A549 (cell line): ENCODE measurements around the gene BCL3. TPM values are rescaled to one million over a fixed set of nuclear protein-coding genes. Genes with fewer than 3 reads are reported as not detected.

Experiments
- ATAC-seq, 2 experiments: fragments of 200-7000 bp in 1 of 2; fragments of >200 bp in 1 of 2; cut with Nextera tagmentation in 1 of 2; cut with Tn5 transposase in 1 of 2; 3 replicates each; pipeline versions ENCODE4 v1.8.0 to v1.9.1; 2018 to 2020; ENCODE audit warnings: mild to moderate bottlenecking in 1 of 2, moderate library complexity in 1 of 2
- CTCF ChIA-PET: fragments of 300-600 bp; sonication (Branson Sonifier 250); formaldehyde crosslinking; extraction: SDS; loops from one replicate; lab custom pipeline; 2021; ENCODE audit warnings: antibody characterized with exemption, inconsistent platforms; lab: Yijun Ruan, JAX
- POLR2A ChIA-PET: fragments of 350-600 bp; formaldehyde crosslinking; extraction: SDS; loops from one replicate; lab custom pipeline; 2021; ENCODE audit warnings: antibody characterized with exemption, inconsistent platforms; lab: Yijun Ruan, JAX
- DNase-seq, 2 experiments: peaks; one replicate each; pipeline versions ENCODE4 v3.0.0 to v3.0.0-alpha.2; 2011 to 2016; ENCODE audit warnings: low read depth in 1 of 2, low spot score in 1 of 2
- FAIRE-seq: peaks from 2 replicates; lab custom pipeline; 2011; peaks lifted over from hg19 to GRCh38; lab: Jason Lieb, UNC
- H3K27ac ChIP-seq, 2 experiments: fragments of >200 bp; sonication (Bioruptor Twin); formaldehyde crosslinking; 3 replicates each; pipeline ENCODE4 v1.5.1; 2016 to 2017
- H3K4me1 ChIP-seq: fragments of >200 bp; sonication (Bioruptor Twin); formaldehyde crosslinking; 3 replicates; pipeline ENCODE4 v1.6.1; 2016
- H3K4me2 ChIP-seq: fragments of >200 bp; sonication (Bioruptor Twin); formaldehyde crosslinking; 3 replicates; pipeline ENCODE4 v1.6.1; 2016
- H3K4me3 ChIP-seq: fragments of >200 bp; sonication (Bioruptor Twin); formaldehyde crosslinking; 3 replicates; pipeline ENCODE4 v1.5.1; 2016
- H3K9me3 ChIP-seq: fragments of >200 bp; sonication (Bioruptor Twin); formaldehyde crosslinking; 3 replicates; pipeline ENCODE4 v1.6.1; 2016
- BCL3 ChIP-seq: fragments of >200 bp; sonication (Bioruptor Twin); formaldehyde crosslinking; IDR thresholded peaks from 3 replicates; pipeline ENCODE4 v1.6.1; 2016
- BHLHE40 ChIP-seq: IDR thresholded peaks from 2 replicates; pipeline ENCODE4 v1.6.1; 2012; ENCODE audit warnings: low read depth, low read length, inconsistent platforms
- CHD2 ChIP-seq: fragments of 150-350 bp; IDR thresholded peaks from 2 replicates; pipeline ENCODE4 v1.6.1; 2014; ENCODE audit warnings: low read length; ENCODE audit not compliant: partially characterized antibody
- EHF ChIP-seq: fragments of 250-450 bp; sonication (Bioruptor Pico); IDR thresholded peaks from 2 replicates; pipeline ENCODE4 v1.5.0; 2020; ENCODE audit warnings: mild to moderate bottlenecking
- ESRRA ChIP-seq: fragments of 150-350 bp; IDR thresholded peaks from 2 replicates; pipeline ENCODE4 v1.6.1; 2014; ENCODE audit warnings: mild to moderate bottlenecking, low read length, borderline replicate concordance
- FOSB ChIP-seq: fragments of 250-450 bp; sonication (Bioruptor Pico); IDR thresholded peaks from 2 replicates; pipeline ENCODE4 v1.5.0; 2020; ENCODE audit warnings: mild to moderate bottlenecking, moderate library complexity
- FOXS1 ChIP-seq: fragments of 250-450 bp; sonication (Bioruptor Pico); IDR thresholded peaks from 2 replicates; pipeline ENCODE4 v1.5.0; 2020; ENCODE audit warnings: mild to moderate bottlenecking, moderate library complexity
- GATA3 ChIP-seq: IDR thresholded peaks from 2 replicates; pipeline ENCODE4 v1.6.1; 2012; ENCODE audit warnings: borderline replicate concordance
- HEYL ChIP-seq: fragments of 250-450 bp; sonication (Bioruptor Pico); IDR thresholded peaks from 2 replicates; pipeline ENCODE4 v1.8.0; 2021; ENCODE audit warnings: mild to moderate bottlenecking, moderate library complexity
- HOXB5 ChIP-seq: fragments of 250-450 bp; sonication (Bioruptor Pico); IDR thresholded peaks from 2 replicates; pipeline ENCODE4 v1.5.0; 2020; ENCODE audit warnings: mild to moderate bottlenecking, moderate library complexity
- KDM1A ChIP-seq: fragments of 200-600 bp; sonication (generic); IDR thresholded peaks from 2 replicates; pipeline ENCODE4 v1.6.1; 2016; ENCODE audit warnings: low read depth, mild to moderate bottlenecking
- MAX ChIP-seq: IDR thresholded peaks from 2 replicates; pipeline ENCODE4 v1.6.1; 2012
- MAZ ChIP-seq: fragments of 150-350 bp; IDR thresholded peaks from 2 replicates; pipeline ENCODE4 v1.6.1; 2014; ENCODE audit warnings: antibody characterized with exemption, low read depth, low read length, borderline replicate concordance
- RCOR1 ChIP-seq: fragments of 150-350 bp; IDR thresholded peaks from 2 replicates; pipeline ENCODE4 v1.6.1; 2014; ENCODE audit warnings: antibody characterized with exemption, low read length, low read depth
- REST ChIP-seq: fragments of 200-600 bp; sonication (generic); IDR thresholded peaks from 2 replicates; pipeline ENCODE4 v1.6.1; 2016; ENCODE audit warnings: antibody characterized with exemption, mild to moderate bottlenecking, moderate library complexity
- RFX5 ChIP-seq: fragments of 450-650 bp; IDR thresholded peaks from 2 replicates; pipeline ENCODE4 v1.7.1; 2014; ENCODE audit warnings: antibody characterized with exemption, mild to moderate bottlenecking, moderate library complexity
- SREBF2 ChIP-seq: fragments of 450-650 bp; IDR thresholded peaks from 2 replicates; pipeline ENCODE4 v1.6.1; 2014; ENCODE audit warnings: mild to moderate bottlenecking, moderate library complexity
- TFCP2L1 ChIP-seq: fragments of 250-450 bp; sonication (Bioruptor Pico); IDR thresholded peaks from 2 replicates; pipeline ENCODE4 v1.5.0; 2021; ENCODE audit warnings: mild to moderate bottlenecking
- USF2 ChIP-seq: fragments of 450-650 bp; IDR thresholded peaks from 2 replicates; pipeline ENCODE4 v1.6.1; 2014; ENCODE audit warnings: antibody characterized with exemption
- ZFP36 ChIP-seq: fragments of 450-650 bp; IDR thresholded peaks from 2 replicates; pipeline ENCODE4 v1.6.1; 2014; ENCODE audit warnings: borderline replicate concordance; ENCODE audit not compliant: partially characterized antibody
- ZNF302 ChIP-seq: fragments of 250-450 bp; sonication (Bioruptor Pico); IDR thresholded peaks from 2 replicates; pipeline ENCODE4 v1.9.0; 2021; ENCODE audit warnings: inconsistent platforms, mild to moderate bottlenecking, moderate library complexity
- WGBS: methylation state at CpG from one replicate; pipeline ENCODE4 v1.1.6; 2017; ENCODE audit errors: missing lambda C conversion rate; 5-methylcytosine and 5-hydroxymethylcytosine counted together
- polyA plus RNA-seq, 4 experiments: library from polyadenylated mRNA; depleted of rRNA in 3 of 4; stranded (reverse); fragments of >200 nt; fragmentation: RNase III in 1 of 4; extraction: RNeasy Plus Mini Kit Qiagen cat#74134 plus additional on column Dnase treatment in 1 of 4; gene quantifications; 2 replicates in 3 of 4; 3 replicates in 1 of 4; pipeline ENCODE4 v1.2.3, GENCODE V29; 2011 to 2017
- TF ChIP-seq, protein P1 (sequence below): fragments of >200 bp; sonication (Bioruptor Twin); formaldehyde crosslinking; IDR thresholded peaks from 3 replicates; pipeline ENCODE4 v1.5.1; 2016
- TF ChIP-seq, protein P2 (sequence below): IDR thresholded peaks from 2 replicates; pipeline ENCODE4 v1.6.1; 2012
- TF ChIP-seq, protein P3 (sequence below): IDR thresholded peaks from 2 replicates; pipeline ENCODE4 v1.6.1; 2012; ENCODE audit warnings: low read depth, borderline replicate concordance
- TF ChIP-seq, protein P4 (sequence below): fragments of 250-450 bp; sonication (Bioruptor Pico); IDR thresholded peaks from 2 replicates; pipeline ENCODE4 v1.5.0; 2021; ENCODE audit warnings: mild to moderate bottlenecking, moderate library complexity, borderline replicate concordance

Gene BCL3
- polyA plus RNA-seq, 2 of the 4 experiments (the other 2 are of a cell fraction) = 22.6 to 72.1 TPM

- TF ChIP-seq BHLHE40 (no peak), RFX5 (no peak), RCOR1 (no peak), FOSB (CRISPR knock-in tag) (no peak), HOXB5 (CRISPR knock-in tag) (no peak), BCL3 (no peak), GATA3 (peak; percentile 79; the same call in 1 of the 2 replicates), REST (no peak), ZNF302 (CRISPR knock-in tag) (no peak)
- TF ChIP-seq, protein P1, sequence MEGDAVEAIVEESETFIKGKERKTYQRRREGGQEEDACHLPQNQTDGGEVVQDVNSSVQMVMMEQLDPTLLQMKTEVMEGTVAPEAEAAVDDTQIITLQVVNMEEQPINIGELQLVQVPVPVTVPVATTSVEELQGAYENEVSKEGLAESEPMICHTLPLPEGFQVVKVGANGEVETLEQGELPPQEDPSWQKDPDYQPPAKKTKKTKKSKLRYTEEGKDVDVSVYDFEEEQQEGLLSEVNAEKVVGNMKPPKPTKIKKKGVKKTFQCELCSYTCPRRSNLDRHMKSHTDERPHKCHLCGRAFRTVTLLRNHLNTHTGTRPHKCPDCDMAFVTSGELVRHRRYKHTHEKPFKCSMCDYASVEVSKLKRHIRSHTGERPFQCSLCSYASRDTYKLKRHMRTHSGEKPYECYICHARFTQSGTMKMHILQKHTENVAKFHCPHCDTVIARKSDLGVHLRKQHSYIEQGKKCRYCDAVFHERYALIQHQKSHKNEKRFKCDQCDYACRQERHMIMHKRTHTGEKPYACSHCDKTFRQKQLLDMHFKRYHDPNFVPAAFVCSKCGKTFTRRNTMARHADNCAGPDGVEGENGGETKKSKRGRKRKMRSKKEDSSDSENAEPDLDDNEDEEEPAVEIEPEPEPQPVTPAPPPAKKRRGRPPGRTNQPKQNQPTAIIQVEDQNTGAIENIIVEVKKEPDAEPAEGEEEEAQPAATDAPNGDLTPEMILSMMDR = no peak
- TF ChIP-seq, all 56 proteins: peak for 7
These were observed 13.5 kb upstream of the BCL3 start (continued) for GRCh38 chr19:44735011-44735410.

DNA sequence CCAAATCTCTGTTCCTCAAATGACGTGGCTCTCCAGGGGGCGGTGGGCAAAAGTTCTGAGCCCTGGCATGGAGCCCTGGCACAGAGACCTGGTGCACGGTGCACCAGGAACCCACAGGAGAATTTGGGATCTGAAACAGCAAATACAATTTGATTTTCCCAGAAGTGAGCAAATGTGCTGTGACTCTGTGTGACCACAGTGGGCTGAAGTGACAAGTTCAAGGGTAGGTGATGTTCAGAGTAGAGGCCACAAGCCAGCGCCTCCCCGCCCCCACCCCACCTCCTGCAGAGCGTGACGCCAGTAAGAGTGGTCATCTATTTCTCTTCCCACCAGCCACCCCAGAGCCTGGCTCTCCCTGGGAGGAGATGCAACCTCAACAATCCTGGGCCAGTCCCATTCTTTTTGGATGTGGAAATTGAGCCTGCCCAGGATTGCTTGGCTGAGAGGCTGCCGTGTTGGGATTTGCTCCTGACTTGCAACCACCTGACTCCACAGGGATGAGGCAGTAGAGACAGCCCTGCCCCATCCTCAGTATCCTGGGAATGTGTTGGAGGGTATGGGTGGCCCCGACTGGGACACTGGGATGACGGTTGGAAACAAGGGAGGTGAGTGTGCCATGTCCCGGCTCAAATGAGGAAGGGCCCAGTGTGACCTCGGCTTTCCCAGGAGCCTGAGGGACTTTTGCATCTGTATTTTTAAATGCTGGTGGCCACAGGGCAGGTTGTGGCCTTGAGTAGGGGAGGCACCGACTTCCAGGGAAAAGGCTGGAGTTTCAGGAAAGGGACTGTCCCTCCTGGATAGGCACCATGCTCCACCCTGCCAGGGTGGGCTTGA is 11.1 kb upstream of the BCL3 start:
- H3K27ac ChIP-seq = peak overlapping the region; percentile 92 to 99
- peaks cover 78% of the 10 kb centered on the region for H3K4me1 ChIP-seq
- no peaks in the 10 kb centered on the region for H3K9me3 ChIP-seq
- H3K4me2 ChIP-seq = peak overlapping the region; percentile 89
- ATAC-seq (peak; percentile 57 to 62), DNase-seq (peak; percentile 79 to 99), FAIRE-seq (peak; percentile 91)
- 3% methylated on average over 13 of the region's 13 CpGs for WGBS
- H3K4me3 ChIP-seq = peak overlapping the region; percentile 50
- CTCF ChIA-PET = interaction anchor here (1.2 to 42.5 kb wide), 5 partner anchors 11 to 166 kb away, joined by 4 to 1899 read pairs (median 103); partner anchors contain the start of genes BCL3 and CBLC
- POLR2A ChIA-PET = interaction anchor here (0.7 to 2.4 kb wide), 7 partner anchors 12 to 109 kb away, joined by 3 to 27 read pairs (median 4); partner anchors contain the start of gene NECTIN2
- TF ChIP-seq SREBF2 (no peak), HOXB5 (CRISPR knock-in tag) (peak; percentile 13; the same call in 1 of the 2 replicates), MAZ (no peak), ZFP36 (no peak), CHD2 (peak; percentile 60), FOXS1 (CRISPR knock-in tag) (no peak; the same call in 1 of the 2 replicates), HEYL (peak; percentile 83; the same call in 1 of the 2 replicates), ESRRA (peak; percentile 86), TFCP2L1 (CRISPR knock-in tag) (peak; percentile 79), GATA3 (peak; percentile 97), USF2 (peak; percentile 74), EHF (CRISPR knock-in tag) (no peak; the same call in 1 of the 2 replicates), KDM1A (no peak), MAX (peak; percentile 88)
- TF ChIP-seq, protein P2, sequence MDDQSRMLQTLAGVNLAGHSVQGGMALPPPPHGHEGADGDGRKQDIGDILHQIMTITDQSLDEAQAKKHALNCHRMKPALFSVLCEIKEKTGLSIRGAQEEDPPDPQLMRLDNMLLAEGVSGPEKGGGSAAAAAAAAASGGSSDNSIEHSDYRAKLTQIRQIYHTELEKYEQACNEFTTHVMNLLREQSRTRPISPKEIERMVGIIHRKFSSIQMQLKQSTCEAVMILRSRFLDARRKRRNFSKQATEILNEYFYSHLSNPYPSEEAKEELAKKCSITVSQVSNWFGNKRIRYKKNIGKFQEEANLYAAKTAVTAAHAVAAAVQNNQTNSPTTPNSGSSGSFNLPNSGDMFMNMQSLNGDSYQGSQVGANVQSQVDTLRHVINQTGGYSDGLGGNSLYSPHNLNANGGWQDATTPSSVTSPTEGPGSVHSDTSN = peak; percentile 82; the same call in 1 of the 2 replicates
- TF ChIP-seq, protein P3, sequence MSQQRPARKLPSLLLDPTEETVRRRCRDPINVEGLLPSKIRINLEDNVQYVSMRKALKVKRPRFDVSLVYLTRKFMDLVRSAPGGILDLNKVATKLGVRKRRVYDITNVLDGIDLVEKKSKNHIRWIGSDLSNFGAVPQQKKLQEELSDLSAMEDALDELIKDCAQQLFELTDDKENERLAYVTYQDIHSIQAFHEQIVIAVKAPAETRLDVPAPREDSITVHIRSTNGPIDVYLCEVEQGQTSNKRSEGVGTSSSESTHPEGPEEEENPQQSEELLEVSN = peak; percentile 49; the same call in 1 of the 2 replicates
- TF ChIP-seq, protein P4, sequence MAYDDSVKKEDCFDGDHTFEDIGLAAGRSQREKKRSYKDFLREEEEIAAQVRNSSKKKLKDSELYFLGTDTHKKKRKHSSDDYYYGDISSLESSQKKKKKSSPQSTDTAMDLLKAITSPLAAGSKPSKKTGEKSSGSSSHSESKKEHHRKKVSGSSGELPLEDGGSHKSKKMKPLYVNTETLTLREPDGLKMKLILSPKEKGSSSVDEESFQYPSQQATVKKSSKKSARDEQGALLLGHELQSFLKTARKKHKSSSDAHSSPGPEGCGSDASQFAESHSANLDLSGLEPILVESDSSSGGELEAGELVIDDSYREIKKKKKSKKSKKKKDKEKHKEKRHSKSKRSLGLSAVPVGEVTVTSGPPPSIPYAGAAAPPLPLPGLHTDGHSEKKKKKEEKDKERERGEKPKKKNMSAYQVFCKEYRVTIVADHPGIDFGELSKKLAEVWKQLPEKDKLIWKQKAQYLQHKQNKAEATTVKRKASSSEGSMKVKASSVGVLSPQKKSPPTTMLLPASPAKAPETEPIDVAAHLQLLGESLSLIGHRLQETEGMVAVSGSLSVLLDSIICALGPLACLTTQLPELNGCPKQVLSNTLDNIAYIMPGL (CRISPR knock-in tag) = no peak
